HL-60/S4 (cell line): ENCODE data around the gene XRCC4.

Experiments used
- in situ Hi-C: fragments of 300-500 bp; cut with MboI; formaldehyde crosslinking; loops from 2 replicates; pipeline ENCODE4 v1.14.3; 2022; ENCODE audit warnings: low sequenced_read_pairs

XRCC4 gene

GRCh38 chr5:83374547-83374946 lies 297.2 kb downstream of the XRCC4 start:
- in situ Hi-C loops, result no loop called here

GRCh38 chr5:83375049-83375745 lies 297.9 kb downstream of the XRCC4 start:
- in situ Hi-C loops, result no loop called here

- in situ Hi-C loops, result no loop called here
Measured at GRCh38 chr5:83376461-83376860, 299.1 kb downstream of the XRCC4 start.

- in situ Hi-C loops, result no loop called here
Measured at GRCh38 chr5:83377131-83377865, 300.0 kb downstream of the XRCC4 start.

- in situ Hi-C loops, result no loop called here
Measured at GRCh38 chr5:83378624-83379289, 301.4 kb downstream of the XRCC4 start.

GRCh38 chr5:83385812-83386211 lies 308.5 kb downstream of the XRCC4 start:
- in situ Hi-C loops, result no loop called here

GRCh38 chr5:83387041-83387440 lies 309.7 kb downstream of the XRCC4 start:
- in situ Hi-C loops, result no loop called here

- in situ Hi-C loops, result no loop called here
Measured at GRCh38 chr5:83388608-83389007, 311.3 kb downstream of the XRCC4 start.

GRCh38 chr5:83392766-83393503 lies 315.6 kb downstream of the XRCC4 start:
- in situ Hi-C loops, result no loop called here

- in situ Hi-C loops, result no loop called here
Measured at GRCh38 chr5:83393504-83393866, 316.1 kb downstream of the XRCC4 start.

GRCh38 chr5:83394190-83394589 lies 316.8 kb downstream of the XRCC4 start:
- in situ Hi-C loops, result no loop called here

- in situ Hi-C loops, result no loop called here
Measured at GRCh38 chr5:83396662-83397061, 319.3 kb downstream of the XRCC4 start.

GRCh38 chr5:83397658-83398057 lies 320.3 kb downstream of the XRCC4 start:
- in situ Hi-C loops, result no loop called here

GRCh38 chr5:83400241-83400640 lies 322.9 kb downstream of the XRCC4 start:
- in situ Hi-C loops, result no loop called here

- in situ Hi-C loops, result no loop called here
Measured at GRCh38 chr5:83400701-83401100, 323.4 kb downstream of the XRCC4 start.

GRCh38 chr5:83401122-83401731 lies 323.9 kb downstream of the XRCC4 start:
- in situ Hi-C loops, result no loop called here

- in situ Hi-C loops, result no loop called here
Measured at GRCh38 chr5:83401775-83402174, 324.4 kb downstream of the XRCC4 start.
